Vagina (tissue), 2 donors: ENCODE measurements around the gene ACBD3.

Experiments used
- POLR2AphosphoS5 ChIP-seq, 2 donors: sonication (generic); formaldehyde crosslinking; IDR thresholded peaks; one replicate each; pipeline ENCODE4 v1.9.0; 2017; ENCODE audit warnings: antibody characterized with exemption in 2 of 2, mild to moderate bottlenecking in 2 of 2, low read depth in 1 of 2; ENCODE audit not compliant: insufficient read depth in 1 of 2
- TF ChIP-seq, protein P1 (sequence below), 3 experiments: fragments of 450-650 bp in 2 of 3; fragments of 200-600 bp in 1 of 3; sonication (generic) in 1 of 3; IDR thresholded peaks; one replicate each; pipeline ENCODE4 v1.5.1; 2017 to 2019; ENCODE audit warnings: antibody characterized with exemption in 3 of 3, mild to moderate bottlenecking in 2 of 3, moderate library complexity in 2 of 3

DNA sequence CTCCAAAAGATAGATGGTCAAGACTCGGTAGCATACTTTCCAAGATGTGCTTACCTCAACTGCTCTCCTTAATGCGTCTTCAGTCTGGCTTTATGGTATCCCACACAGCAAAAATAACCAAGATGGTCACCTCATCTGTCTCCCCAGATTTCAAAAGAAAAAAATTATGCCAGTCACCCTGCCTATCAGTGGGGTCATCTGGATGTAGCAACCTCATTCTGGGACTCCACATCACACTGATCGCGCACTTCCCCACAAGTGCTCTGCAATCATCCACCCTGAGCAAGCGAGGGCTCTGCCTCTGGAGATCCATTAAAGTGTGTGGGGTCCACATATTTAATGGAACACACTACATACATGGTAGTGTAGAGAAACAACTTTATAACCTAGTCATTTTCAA, 42.5 kb downstream of the ACBD3 start:
- TF ChIP-seq, protein P1, sequence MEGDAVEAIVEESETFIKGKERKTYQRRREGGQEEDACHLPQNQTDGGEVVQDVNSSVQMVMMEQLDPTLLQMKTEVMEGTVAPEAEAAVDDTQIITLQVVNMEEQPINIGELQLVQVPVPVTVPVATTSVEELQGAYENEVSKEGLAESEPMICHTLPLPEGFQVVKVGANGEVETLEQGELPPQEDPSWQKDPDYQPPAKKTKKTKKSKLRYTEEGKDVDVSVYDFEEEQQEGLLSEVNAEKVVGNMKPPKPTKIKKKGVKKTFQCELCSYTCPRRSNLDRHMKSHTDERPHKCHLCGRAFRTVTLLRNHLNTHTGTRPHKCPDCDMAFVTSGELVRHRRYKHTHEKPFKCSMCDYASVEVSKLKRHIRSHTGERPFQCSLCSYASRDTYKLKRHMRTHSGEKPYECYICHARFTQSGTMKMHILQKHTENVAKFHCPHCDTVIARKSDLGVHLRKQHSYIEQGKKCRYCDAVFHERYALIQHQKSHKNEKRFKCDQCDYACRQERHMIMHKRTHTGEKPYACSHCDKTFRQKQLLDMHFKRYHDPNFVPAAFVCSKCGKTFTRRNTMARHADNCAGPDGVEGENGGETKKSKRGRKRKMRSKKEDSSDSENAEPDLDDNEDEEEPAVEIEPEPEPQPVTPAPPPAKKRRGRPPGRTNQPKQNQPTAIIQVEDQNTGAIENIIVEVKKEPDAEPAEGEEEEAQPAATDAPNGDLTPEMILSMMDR (IDR thresholded peaks at IDR 0.05) = no peak
- no peak for TF ChIP-seq POLR2AphosphoS5 (IDR thresholded peaks at IDR 0.05; ENCODE audit: insufficient read depth in 1 of 2, low read depth in 1 of 2)
